HUES64 (cell line): ENCODE data around the gene KLC1.

ENCODE experiments used
- H3K27ac ChIP-seq: 2 replicates; pipeline ENCODE4 v1.7.0; 2013; ENCODE audit warnings: low read depth, low read length, inconsistent platforms
- H3K27me3 ChIP-seq: 2 replicates; pipeline ENCODE4 v1.6.1; 2013; ENCODE audit warnings: mild to moderate bottlenecking, low read length; ENCODE audit not compliant: insufficient read depth
- H3K36me3 ChIP-seq: 2 replicates; pipeline ENCODE4 v1.6.1; 2013; ENCODE audit warnings: mild to moderate bottlenecking, low read length; ENCODE audit not compliant: insufficient read depth
- H3K4me1 ChIP-seq: 2 replicates; pipeline ENCODE4 v1.6.1; 2013; ENCODE audit warnings: mild to moderate bottlenecking, low read length, moderate library complexity; ENCODE audit not compliant: insufficient read depth
- H3K4me3 ChIP-seq: 2 replicates; pipeline ENCODE4 v1.5.1; 2013; ENCODE audit warnings: mild to moderate bottlenecking, low read length, moderate library complexity
- H3K9ac ChIP-seq: 2 replicates; pipeline ENCODE4 v1.6.1; 2013; ENCODE audit warnings: mild to moderate bottlenecking, low read depth, low read length
- H3K9me3 ChIP-seq: 2 replicates; pipeline ENCODE4 v1.6.1; 2013; ENCODE audit warnings: low read depth, low read length; ENCODE audit not compliant: insufficient read depth
- WGBS: fragments of 150-250, 120-280 bp; methylation state at CpG from one replicate; pipeline ENCODE4 v1.1.7; 2013; ENCODE audit warnings: missing lambda C conversion rate; 5-methylcytosine and 5-hydroxymethylcytosine counted together

KLC1 gene

DNA sequence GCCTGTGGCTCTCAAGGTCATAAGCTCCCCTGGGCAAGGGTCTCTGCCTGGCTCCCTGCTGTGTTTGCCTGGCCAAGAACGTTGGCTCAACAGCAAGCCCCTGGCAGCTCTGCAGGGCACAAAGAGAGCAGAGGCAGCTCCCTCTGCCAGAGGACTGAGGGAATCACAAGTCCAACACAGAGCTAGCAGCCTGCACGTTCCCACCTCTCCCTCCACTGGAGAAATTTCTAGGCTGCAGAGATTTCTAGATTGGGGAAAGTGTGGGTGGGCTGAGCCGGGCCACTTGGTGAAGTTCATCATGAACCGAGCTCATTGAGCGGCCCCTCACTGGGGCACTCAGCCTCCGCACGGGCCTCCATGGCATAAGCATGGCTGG is 106.4 kb downstream of the KLC1 start:
- Histone ChIP-seq H3K9ac (no peak overlapping the region), H3K36me3 (peaks cover 25% of the 10 kb centered on the region), H3K9me3 (no peaks in the 10 kb centered on the region), H3K4me3 (no peak overlapping the region), H3K27ac (no peak overlapping the region), H3K4me1 (no peaks in the 10 kb centered on the region; the same call in none of the 2 replicates), H3K27me3 (no peaks in the 10 kb centered on the region)
- WGBS = 82% methylated on average over 7 of the region's 7 CpGs

DNA sequence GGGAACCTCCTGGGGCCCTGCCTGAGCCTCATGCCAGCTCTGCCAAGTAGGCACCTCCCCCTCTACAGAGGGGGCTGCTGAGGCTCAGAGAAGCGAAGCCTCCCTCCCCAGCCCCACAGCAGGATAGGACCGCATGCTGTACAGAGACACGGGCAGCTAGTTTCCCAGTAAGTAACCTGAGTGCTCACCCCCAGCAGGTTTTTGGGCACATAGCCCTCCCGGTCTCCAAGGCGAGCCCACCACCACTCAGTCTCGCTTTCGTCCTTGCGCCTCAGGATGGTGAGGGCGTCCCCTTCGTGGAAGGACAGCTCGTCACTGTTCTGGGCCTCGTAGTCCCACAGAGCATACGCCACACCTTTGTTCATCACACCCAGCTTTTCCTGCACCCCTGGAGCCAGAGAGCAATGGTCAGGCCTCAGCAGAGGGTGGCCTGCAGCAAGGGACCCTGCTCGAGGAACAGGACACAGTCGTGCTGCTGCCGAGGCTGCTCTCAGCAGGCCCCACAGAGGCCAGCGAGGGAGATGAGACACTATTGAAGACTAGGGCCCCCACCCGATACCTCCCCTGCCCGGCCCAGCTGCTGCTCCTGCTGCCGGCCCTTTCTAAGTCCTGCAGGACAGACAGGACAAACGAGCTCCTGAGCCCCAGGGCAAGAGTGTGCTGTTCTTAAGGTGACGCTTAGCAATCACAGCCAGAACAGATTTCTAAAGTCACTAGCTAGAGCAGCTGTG is 107.0 kb downstream of the KLC1 start:
- no peaks in the 10 kb centered on the region for H3K9me3 ChIP-seq
- no peaks in the 10 kb centered on the region for H3K27me3 ChIP-seq
- H3K36me3 ChIP-seq = peaks cover 22% of the 10 kb centered on the region
- WGBS = 90% methylated on average over 22 of the region's 22 CpGs
- H3K4me1 ChIP-seq = no peaks in the 10 kb centered on the region; the same call in none of the 2 replicates
- H3K4me3 ChIP-seq = no peak overlapping the region
- no peak overlapping the region for H3K27ac ChIP-seq
- no peak overlapping the region for H3K9ac ChIP-seq

DNA sequence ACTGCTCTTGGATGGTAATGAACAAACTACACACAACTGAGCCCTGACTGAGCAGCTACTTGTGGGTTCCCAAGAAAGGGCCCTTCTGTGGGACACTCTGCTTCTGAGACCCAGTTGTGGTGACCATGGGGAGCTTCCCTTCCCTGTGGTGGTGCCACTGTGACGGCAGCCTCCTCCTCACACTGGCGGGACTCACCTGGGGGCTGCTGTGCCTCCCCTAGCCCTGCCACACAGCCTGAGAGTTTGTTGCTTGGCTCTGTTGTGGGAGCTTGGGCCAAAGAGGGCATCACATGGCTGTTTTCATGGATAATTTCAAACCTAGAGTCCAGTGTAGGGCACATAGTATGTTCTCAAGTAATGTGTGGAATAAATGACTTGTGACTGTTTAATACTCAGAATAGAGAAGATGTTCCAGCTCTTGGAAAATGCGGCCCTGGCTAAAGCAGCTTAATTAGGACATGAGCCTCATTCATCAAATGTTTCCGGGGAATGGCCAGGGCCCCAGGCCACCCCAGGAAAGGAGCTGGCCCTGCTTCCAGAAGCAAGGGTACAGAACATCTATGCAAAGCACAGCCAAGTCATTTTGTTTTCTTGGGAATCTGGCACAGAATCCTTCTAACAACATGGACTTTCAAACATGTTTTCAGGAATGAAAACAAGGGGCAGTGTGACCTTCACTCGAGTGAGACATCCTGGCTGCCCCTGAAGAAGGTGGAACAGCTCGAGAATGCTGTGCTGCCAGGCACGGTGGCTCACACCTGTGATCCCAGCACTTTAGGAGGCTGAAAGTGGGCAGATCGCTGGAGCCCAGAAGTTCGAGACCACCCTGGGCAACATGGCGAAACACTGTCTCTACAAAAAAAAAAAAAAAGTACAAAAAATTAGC is 107.8 kb downstream of the KLC1 start:
- Histone ChIP-seq H3K27ac (no peak overlapping the region), H3K36me3 (peaks cover 21% of the 10 kb centered on the region), H3K9me3 (no peaks in the 10 kb centered on the region), H3K4me3 (no peak overlapping the region), H3K27me3 (no peaks in the 10 kb centered on the region), H3K9ac (no peak overlapping the region), H3K4me1 (no peaks in the 10 kb centered on the region; the same call in none of the 2 replicates)
- 94% methylated on average over 9 of the region's 10 CpGs for WGBS

DNA sequence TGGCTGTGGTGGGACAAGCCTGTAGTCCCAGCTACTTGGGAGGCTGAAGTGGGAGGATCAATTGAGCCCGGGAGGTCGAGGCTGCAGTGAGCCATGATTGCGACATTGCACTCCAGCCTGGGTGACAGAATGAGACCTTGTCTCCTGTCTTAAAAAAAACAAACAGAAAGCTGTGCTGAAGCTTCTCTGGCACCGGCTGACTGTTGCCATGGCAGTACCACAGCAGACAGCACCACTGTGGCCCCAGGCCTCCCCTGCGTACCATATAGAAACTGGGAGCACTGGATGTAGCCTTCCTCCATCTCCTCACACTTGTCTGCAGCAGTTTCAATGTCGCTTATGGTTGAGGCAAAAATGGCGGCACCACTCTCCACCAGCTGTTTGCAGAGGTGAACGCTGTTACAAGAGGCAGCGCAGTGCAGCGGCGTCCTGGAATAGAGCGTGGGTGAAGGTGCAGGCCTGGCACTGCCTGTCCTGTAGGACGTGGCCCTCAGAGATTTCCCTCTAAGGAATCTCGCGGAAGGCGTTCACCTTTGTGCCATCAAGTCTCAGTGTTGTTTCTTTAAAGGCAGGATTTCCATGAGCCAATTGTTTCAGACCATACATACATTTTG is 108.5 kb downstream of the KLC1 start:
- H3K4me1 ChIP-seq = peaks cover under 1% of the 10 kb centered on the region
- H3K9me3 ChIP-seq = no peaks in the 10 kb centered on the region
- WGBS = 97% methylated on average over 16 of the region's 16 CpGs
- H3K27me3 ChIP-seq = no peaks in the 10 kb centered on the region
- no peak overlapping the region for H3K9ac ChIP-seq
- H3K36me3 ChIP-seq = peaks cover 18% of the 10 kb centered on the region
- H3K4me3 ChIP-seq = no peak overlapping the region
- H3K27ac ChIP-seq = no peak overlapping the region

DNA sequence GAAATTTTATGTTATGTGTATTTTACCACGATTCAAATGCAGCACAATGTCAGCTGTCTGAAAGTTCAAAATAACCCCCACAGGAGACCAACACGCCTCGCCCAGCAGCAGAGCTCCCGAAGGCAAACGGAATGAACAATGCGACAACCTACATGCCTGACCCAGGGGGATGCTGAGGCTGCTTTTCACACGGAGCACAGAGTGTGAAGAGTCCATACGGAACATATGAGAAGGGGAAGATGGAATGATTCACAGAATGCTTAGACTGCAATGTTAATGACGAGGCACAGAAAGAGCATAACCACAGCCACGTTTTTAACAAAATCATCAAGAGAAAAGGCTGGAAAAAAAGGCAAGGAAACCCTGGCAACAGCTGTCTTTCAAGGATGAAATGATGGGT is 109.2 kb downstream of the KLC1 start:
- Histone ChIP-seq H3K4me3 (no peak overlapping the region), H3K9me3 (no peaks in the 10 kb centered on the region), H3K9ac (no peak overlapping the region), H3K4me1 (peaks cover 5% of the 10 kb centered on the region), H3K27me3 (no peaks in the 10 kb centered on the region), H3K36me3 (peaks cover 12% of the 10 kb centered on the region), H3K27ac (no peak overlapping the region)
- 95% methylated on average over 10 of the region's 10 CpGs for WGBS

DNA sequence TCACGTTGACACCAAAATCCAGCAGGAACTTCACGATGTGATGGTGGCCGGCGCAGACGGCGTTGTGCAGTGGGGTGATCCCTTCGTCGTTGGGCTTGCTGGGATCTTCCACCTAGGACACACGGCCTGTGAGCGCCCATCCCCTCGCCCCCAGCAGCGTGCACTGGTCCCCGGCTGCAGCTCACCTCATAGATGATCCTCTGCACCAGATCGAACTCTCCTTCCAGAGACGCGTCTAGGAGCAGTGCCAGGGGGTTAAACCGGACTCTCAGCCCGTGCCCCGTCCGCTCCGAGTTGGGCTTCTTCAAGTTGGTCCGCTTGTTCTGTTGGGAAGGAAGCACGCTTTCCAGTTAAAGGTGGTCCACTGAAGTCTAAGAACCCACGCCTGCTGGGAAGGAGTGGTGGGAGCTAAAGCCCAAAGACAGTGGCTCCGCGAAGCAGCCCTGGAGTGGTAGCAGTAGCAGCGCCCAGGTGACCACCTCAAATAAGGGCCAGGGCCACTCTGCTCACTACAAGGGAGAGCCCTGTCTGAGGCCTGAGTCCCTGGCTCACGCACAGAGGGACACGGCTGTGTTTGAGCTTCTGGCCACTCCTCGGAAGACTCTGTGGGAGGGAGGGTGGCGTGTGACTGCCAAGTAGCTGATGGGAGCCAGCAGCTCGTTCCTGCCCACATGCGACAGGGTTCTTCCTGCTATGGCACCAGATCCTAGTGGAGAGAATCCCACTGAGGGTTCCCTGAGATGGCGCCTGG is 109.9 kb downstream of the KLC1 start:
- Histone ChIP-seq H3K27me3 (no peaks in the 10 kb centered on the region), H3K4me1 (peaks cover 5% of the 10 kb centered on the region), H3K27ac (no peak overlapping the region), H3K9me3 (no peaks in the 10 kb centered on the region), H3K36me3 (peaks cover 5% of the 10 kb centered on the region), H3K4me3 (no peak overlapping the region), H3K9ac (no peak overlapping the region)
- WGBS = 96% methylated on average over 34 of the region's 34 CpGs

DNA sequence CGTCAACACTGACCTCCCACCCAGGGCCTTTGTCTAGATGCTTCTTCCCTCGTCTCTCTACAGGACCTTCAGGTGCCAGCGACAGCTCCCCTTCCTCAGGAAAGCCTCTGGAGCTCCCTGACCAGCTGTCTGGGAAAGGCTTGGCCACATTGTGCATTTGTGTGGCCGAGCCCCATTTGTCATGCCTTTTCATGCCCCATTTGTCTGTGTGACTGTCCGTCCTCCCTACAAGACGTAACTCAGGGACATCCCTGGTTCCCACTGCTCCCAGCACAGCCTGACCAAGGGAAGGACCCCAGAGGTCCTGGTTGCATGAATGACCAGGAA is 110.4 kb downstream of the KLC1 start:
- H3K27ac ChIP-seq = no peak overlapping the region
- H3K4me1 ChIP-seq = peaks cover 5% of the 10 kb centered on the region
- no peaks in the 10 kb centered on the region for H3K27me3 ChIP-seq
- H3K9ac ChIP-seq = no peak overlapping the region
- peaks cover 4% of the 10 kb centered on the region; the same call in 1 of the 2 replicates for H3K36me3 ChIP-seq
- H3K4me3 ChIP-seq = no peak overlapping the region
- WGBS = 94% methylated on average over 6 of the region's 6 CpGs
- H3K9me3 ChIP-seq = no peaks in the 10 kb centered on the region

DNA sequence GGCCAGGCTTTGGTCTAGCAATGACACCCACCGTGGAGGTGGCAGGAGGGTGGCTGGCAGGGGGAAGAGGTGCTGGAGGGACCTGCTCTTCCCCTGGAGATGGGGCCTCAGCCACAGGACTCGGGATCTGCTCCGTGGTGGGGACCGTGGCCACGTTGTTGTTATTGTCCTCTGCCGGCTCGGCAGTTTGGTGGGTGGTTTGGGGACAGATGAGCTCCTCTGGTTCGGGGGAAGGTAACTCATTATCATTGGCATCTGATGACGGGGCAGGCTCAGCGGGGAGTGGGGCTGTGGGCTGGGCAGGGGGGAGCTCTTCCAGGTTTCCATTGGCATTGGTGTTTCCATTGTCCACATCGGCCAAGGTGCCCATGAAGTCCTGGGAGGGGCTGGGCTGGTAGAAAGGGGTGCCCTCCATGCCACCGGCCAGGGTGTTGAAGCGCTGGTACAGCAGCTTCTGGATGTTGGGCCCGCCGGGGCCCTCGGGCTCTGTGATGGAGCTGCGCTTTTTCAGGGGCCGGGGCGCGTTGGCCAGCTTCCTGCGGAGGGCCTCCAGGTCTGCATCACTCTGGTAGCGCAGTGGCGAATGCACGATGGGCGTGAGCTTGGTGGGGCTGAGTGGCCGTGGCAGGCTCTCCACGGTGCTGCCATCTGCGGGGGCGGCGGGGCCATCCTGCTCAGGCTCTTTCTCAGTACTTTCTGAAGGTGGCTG is 110.9 kb downstream of the KLC1 start:
- H3K27ac ChIP-seq = no peak overlapping the region
- no peaks in the 10 kb centered on the region for H3K9me3 ChIP-seq
- 91% methylated on average over 30 of the region's 30 CpGs for WGBS
- H3K4me3 ChIP-seq = no peak overlapping the region
- no peak overlapping the region for H3K9ac ChIP-seq
- peaks cover 5% of the 10 kb centered on the region for H3K4me1 ChIP-seq
- H3K36me3 ChIP-seq = peaks cover 3% of the 10 kb centered on the region; the same call in 1 of the 2 replicates
- no peaks in the 10 kb centered on the region for H3K27me3 ChIP-seq

DNA sequence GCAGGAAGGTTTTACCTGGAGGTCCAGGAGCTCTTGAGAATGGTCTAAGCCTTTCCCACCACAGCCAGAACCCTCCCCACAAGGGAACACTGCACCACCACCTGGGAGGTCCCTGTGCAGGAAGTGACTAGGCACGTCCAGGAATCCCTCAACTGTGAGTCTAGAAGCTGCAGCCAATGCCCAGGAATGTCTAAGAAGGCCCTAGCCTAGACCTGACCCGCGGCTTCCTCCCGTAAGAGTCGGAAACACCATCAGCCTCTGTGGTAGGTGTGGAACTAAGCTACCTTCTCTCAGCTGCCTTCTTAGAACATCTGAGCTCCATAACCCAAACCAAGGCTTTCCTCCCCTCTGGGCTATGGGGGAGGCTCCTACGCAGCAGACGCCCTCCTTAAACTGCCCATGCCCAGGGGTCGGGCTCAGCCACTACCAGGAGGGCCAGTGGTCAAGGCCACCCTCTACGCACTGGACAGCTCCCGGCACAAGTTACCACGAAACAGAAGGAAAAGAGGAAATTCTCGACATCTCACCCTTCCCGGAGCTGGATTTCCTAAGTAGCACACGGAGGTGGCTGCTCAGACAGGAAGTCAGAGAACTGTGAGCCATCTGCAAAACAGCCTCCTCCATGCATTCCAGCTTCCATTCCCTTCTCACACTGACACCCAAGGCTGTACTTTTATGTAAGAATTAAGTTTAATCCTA is 112.1 kb downstream of the KLC1 start:
- Histone ChIP-seq H3K9ac (no peak overlapping the region), H3K27me3 (no peaks in the 10 kb centered on the region), H3K9me3 (no peaks in the 10 kb centered on the region), H3K4me1 (peaks cover 5% of the 10 kb centered on the region; the same call in 1 of the 2 replicates), H3K27ac (no peak overlapping the region), H3K36me3 (no peaks in the 10 kb centered on the region; the same call in 1 of the 2 replicates), H3K4me3 (no peak overlapping the region)
- 92% methylated on average over 14 of the region's 14 CpGs for WGBS

DNA sequence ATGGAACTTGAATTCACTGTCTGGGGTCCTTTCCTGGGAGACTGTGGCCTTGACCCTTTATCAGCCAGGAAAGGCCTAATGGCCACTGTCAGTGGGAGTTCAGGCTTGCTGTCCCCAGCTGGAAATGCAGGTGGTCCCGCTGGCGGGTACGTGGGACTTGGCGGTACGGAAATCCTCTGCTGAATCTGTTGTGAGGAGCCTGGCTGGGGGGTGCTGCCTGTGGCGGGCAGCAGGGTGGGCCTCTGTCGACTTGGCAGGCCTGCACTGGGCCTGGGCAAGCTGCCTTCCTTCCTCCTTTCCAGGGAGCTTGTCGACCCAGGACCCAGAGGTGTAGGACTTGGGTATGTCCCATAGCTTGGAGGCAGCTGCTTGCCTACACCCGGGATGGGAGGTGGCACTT is 112.9 kb downstream of the KLC1 start:
- Histone ChIP-seq H3K4me1 (peaks cover 5% of the 10 kb centered on the region; the same call in 1 of the 2 replicates), H3K27me3 (no peaks in the 10 kb centered on the region), H3K27ac (no peak overlapping the region), H3K9ac (no peak overlapping the region), H3K9me3 (no peaks in the 10 kb centered on the region), H3K36me3 (no peaks in the 10 kb centered on the region), H3K4me3 (no peak overlapping the region)
- 95% methylated on average over 9 of the region's 9 CpGs for WGBS
